GM10266 (cell line): ENCODE results near the gene ALDH18A1.

Experiments used
- DNase-seq: peaks from one replicate; pipeline ENCODE4 v3.0.0; 2012; ENCODE audit errors: extremely low spot score
- TF ChIP-seq, protein P1 (sequence below): IDR thresholded peaks from 2 replicates; pipeline ENCODE4 v1.5.1; 2012; ENCODE audit warnings: mild to moderate bottlenecking, low read depth; ENCODE audit not compliant: control insufficient read depth, insufficient read depth; ENCODE audit errors: missing control alignments

ALDH18A1 gene

DNA sequence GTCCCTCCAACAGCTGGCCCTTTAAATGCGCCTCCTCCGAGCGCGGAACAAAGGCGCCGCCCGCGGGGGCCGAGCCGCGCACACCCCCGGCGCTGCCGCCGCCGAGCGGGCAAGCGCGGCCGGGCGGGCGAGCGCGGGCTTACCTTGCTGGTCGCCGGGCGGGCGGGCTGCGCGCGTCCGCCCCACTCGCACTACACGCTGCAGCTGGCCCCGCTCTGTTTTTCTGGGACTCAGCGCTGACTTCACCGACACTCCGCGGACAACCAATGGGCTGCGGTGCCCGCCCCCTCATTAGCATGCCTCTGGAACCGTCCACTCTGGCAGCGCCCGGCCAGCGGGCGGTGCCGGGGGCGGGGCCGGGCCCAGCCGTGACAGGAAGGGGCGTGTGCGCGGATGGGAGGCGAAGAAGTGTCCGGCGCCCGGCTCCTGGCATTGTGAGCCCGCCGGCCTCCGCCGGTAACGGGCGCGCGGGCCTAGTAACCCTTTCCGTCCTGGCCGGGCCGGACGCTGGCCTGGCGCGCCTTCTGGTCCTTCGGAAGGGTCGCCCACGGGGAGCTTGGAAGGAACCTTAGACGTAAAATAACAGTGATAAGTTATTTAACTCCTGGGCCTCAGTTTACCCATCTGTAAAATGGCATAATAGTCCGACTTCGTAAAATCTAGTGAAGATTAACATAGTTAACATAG is 95.2 kb downstream of the ALDH18A1 start, which contains the start of gene SORBS1:
TSS of gene SORBS1 (minus strand) at position 195 of the 687 bp plus-strand sequence. CDS start 120,236 bp downstream, outside the sequence.
- peak; percentile 98 for DNase-seq
- TF ChIP-seq, protein P1, sequence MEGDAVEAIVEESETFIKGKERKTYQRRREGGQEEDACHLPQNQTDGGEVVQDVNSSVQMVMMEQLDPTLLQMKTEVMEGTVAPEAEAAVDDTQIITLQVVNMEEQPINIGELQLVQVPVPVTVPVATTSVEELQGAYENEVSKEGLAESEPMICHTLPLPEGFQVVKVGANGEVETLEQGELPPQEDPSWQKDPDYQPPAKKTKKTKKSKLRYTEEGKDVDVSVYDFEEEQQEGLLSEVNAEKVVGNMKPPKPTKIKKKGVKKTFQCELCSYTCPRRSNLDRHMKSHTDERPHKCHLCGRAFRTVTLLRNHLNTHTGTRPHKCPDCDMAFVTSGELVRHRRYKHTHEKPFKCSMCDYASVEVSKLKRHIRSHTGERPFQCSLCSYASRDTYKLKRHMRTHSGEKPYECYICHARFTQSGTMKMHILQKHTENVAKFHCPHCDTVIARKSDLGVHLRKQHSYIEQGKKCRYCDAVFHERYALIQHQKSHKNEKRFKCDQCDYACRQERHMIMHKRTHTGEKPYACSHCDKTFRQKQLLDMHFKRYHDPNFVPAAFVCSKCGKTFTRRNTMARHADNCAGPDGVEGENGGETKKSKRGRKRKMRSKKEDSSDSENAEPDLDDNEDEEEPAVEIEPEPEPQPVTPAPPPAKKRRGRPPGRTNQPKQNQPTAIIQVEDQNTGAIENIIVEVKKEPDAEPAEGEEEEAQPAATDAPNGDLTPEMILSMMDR = no peak

- DNase-seq = peak; percentile 63
- TF ChIP-seq, protein P1 = no peak
Observed at GRCh38 chr10:95560278-95561176, 96.0 kb downstream of the ALDH18A1 start.

DNA sequence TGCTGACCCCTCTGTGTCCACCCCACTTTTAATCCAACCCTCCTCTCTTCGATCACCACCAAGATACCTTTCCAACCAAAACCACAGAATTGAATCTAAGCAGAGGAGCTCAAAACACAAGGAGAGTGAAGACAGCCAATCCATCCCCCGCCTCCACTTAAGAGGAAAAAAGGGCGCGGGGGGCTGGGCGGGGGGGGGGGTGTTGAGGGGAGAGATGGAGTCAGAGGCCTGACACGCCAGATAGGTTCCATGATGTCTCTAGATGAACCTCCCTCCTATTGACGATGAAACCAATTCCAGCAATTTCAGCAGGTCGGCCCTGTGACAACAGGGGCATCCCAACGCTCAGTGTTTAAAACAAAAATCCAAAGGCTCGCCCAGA is 96.6 kb downstream of the ALDH18A1 start:
- DNase-seq = no peak
- TF ChIP-seq, protein P1 = no peak

- TF ChIP-seq, protein P1 = no peak
- DNase-seq = no peak
Observed at GRCh38 chr10:95559471-95559870, 97.0 kb downstream of the ALDH18A1 start.

DNA sequence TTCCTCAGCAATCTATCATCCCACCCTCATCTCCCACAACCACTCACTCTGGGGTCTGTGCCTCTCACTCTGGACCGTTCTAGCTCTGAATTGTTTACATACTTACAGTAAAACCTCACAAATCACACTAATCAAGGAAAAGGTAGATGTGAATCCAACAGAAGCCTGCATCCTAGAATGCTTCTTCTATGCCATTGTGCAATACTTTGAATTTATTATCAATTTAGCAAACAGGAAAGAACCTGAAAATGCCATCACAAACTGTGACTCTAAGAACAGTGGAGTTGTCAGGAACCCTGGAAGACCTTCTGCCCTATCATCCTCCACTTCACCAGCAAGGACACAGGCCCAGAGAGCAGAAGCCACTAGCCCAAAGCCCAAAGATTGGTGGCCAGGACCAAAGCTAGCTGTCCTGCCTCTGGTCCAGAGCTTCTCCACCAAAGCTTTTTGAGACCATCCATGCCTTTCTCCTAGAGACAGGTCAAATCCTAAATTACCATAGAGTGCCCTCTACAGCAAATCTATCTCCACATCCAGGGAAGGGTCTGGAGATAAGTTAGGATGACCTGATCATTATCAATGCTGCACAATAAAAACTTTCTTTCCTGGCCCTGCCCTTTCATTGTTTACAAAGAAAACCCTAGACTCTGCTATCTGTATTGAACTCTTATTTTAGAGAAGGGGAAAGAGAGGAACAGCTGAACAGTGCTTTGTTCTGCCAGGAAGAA is 97.8 kb downstream of the ALDH18A1 start:
- no peak for DNase-seq
- TF ChIP-seq, protein P1 = no peak

DNA sequence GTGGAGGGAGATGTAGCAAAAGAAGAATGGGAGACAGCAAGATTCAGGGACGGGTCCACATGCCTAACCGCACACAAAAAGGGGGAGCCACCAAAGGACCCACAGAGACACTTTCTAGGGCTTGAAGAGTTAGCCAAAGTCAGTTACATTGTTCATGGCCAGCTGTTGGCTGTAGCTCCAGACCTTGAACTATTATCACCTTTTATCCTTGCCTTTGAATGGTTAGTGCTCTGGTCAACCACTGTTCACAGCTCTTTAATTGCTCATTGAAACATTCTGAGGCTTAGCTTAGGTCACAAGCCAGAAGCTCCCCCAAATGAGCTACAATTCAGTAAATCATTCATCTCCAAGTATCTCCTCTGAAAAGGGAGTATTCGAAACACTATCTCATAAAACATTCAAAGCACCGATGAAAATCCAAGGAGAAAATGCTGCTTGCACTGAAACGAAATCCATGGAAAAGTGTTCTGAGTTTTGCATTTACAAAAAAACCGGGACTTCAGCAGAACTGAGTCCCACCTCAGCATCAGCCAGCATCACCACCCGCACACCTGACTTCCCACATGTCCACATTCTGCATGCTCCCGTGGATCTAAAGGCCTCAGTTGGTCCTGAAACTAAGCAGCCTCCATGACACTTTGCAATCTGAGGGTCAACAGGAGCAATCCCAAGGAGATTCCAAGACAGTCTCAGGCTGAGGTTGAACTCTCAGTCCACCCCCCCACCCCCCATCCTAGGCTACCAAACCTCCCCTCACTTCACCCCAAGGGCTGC is 99.3 kb downstream of the ALDH18A1 start:
- TF ChIP-seq, protein P1 = no peak

More for the DNA sequence above, 99.3 kb downstream of the ALDH18A1 start:
- DNase-seq = no peak
